ENCODE measurements around the gene ARTN.
A peak's percentile ranks its signal among the peaks of the same experiment; 100 is the strongest.

ARTN gene

GRCh38 chr1:43947874-43948437 is 14.4 kb downstream of the ARTN start:
- no peak for DNase-seq (ENCODE audit: low read depth)

DNA sequence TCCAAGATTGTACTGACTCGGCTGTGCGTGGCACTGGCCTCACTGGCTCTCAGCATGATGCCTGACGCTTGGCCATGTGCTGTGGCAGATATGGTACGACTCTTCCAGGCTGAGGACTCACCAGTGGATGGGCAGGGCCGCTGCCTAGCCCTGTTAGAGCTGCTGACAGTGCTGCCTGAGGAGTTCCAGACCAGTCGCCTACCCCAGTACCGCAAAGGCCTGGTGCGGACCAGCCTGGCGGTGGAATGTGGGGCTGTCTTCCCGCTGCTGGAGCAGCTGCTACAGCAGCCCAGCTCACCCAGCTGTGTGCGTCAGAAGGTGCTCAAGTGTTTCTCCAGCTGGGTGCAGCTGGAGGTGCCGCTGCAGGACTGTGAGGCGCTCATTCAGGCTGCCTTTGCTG is 16.1 kb downstream of the ARTN start:
- DNase-seq (ENCODE audit: low read depth): no peak

- DNase-seq (ENCODE audit: low read depth): no peak
Measured at GRCh38 chr1:43951021-43951985, 17.7 kb downstream of the ARTN start.

DNA sequence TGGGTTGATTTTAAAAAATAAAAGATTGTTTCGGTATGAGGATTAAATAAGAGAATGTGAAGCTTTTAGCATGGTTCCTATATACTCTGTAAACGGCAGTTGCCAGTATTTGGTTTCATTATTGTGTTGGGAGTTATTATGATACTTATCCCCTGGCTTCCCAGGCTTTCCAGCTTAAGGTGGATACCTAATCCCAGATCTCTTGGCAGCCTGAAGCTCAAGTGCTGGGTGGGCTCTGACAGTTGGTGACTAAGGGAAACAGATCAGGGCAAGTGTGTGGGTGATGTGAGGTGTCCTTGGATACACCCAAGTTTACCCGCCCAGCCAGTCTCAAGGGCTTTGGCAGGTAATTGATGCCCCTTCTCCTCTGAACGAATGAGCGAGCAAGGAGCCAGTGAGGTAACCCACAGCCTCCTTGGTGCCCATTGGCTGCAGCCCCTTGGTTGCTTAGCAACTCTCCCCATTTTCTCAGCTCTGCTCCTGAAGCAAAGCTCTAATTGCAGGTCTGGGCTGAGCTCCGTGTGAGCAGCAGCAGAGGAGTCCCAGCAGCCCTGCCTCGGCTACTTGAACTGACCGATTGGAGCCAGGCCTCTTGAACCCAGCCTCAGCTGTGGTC is 19.2 kb downstream of the ARTN start:
- no peak for DNase-seq (ENCODE audit: low read depth)

DNA sequence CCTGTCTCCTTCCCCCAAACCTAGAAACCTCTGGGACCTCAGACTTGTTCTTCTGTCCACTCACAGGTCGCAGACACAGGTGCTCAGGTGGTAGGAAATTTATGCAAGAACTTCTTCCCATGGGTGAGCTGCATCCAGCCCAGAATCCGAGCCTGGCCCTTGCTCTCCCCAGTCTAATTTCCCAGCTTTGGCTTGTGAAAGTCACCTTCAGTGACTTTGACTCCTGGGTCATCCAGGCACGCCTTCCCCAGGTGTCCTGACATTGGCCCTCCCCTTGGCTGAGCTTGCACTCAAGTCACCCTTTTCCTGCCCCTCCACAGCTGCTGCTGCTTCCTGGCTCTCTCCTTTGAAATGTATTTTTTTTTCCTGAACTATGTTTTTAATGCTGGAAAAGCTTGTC is 19.8 kb downstream of the ARTN start:
- DNase-seq (ENCODE audit: low read depth): no peak

GRCh38 chr1:43954036-43954435 is 20.4 kb downstream of the ARTN start:
- no peak for DNase-seq (ENCODE audit: low read depth)

- no peak for DNase-seq (ENCODE audit: low read depth)
Measured at GRCh38 chr1:43956234-43956633, 22.6 kb downstream of the ARTN start.

GRCh38 chr1:43957407-43958040 is 23.9 kb downstream of the ARTN start:
- DNase-seq (ENCODE audit: low read depth): no peak

GRCh38 chr1:43958351-43959255 is 25.0 kb downstream of the ARTN start:
- DNase-seq (ENCODE audit: low read depth): no peak

- no peak for DNase-seq (ENCODE audit: low read depth)
Measured at GRCh38 chr1:43960798-43961197, 27.2 kb downstream of the ARTN start.

GRCh38 chr1:43961692-43962091 is 28.1 kb downstream of the ARTN start:
- DNase-seq (ENCODE audit: low read depth): no peak

DNA sequence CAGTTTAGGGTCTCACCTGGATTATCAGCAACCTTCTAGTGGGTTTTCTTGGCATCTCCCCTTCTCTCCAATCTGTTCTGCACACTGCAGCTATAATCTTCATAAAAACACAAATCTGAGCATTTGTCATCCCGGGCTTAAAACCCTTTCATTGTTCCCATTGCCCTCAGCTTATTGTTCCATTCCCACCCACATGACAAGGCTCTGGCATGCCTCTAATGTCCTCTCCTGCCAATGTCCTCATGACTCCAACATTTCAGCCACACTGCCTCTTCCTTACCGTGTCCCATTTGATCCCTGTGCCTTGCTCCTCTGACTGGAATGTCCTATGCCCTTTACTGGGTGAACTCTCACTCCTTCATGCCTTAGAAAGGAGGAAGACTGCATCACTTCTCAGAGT is 28.7 kb downstream of the ARTN start:
- no peak for DNase-seq (ENCODE audit: low read depth)

DNA sequence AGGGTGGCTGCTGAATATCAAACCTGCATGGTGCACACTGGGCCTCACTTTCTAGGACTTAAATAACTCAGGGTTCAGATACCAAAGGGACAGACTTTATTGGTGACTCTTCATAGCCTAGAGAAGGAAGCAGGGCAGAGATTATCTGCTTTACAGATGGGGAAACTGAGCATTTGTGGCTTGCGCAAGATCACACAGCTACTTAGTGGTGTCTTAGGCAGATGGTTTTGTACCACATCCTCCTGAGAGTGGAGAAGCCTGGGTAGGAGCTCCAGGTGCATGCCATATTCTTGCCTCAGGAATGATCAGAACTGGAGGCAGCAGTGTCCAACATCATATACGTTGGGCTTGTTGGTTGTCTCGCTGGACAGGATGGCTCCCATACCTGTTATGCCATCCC is 29.4 kb downstream of the ARTN start:
- no peak for DNase-seq (ENCODE audit: low read depth)

GRCh38 chr1:43963890-43964289 is 30.3 kb downstream of the ARTN start:
- DNase-seq (ENCODE audit: low read depth): no peak

GRCh38 chr1:43965316-43965715 is 31.7 kb downstream of the ARTN start:
- DNase-seq (ENCODE audit: low read depth): no peak

- no peak for DNase-seq (ENCODE audit: low read depth)
Measured at GRCh38 chr1:43968348-43968948, 34.8 kb downstream of the ARTN start.

GRCh38 chr1:43969416-43969745 is 35.8 kb downstream of the ARTN start:
- no peak for DNase-seq (ENCODE audit: low read depth)

- DNase-seq (ENCODE audit: low read depth): peak; percentile 90
Measured at GRCh38 chr1:43969746-43970466, 36.3 kb downstream of the ARTN start, which contains the start of gene DPH2. DPH2 (plus strand) TSS chr1:43970010; CDS start chr1:43970176, 166 bp downstream.

- no peak for DNase-seq (ENCODE audit: low read depth)
Measured at GRCh38 chr1:43970502-43970901, 36.9 kb downstream of the ARTN start.

DNA sequence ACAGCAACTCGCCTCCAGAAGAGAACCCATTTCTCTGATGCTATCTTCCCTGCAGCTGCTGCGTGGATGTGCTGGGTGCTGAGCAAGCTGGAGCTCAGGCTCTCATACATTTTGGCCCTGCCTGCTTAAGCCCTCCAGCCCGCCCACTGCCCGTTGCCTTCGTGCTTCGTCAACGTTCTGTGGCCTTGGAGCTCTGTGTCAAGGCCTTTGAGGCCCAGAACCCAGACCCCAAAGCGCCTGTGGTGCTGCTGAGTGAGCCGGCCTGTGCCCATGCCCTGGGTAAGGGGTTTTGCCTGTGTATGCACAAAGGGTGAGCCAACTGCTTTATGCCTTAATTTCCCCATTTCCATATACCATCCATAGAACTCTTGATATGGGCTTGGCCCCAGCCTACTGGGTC is 37.3 kb downstream of the ARTN start:
- no peak for DNase-seq (ENCODE audit: low read depth)

Data from stimulated activated CD8-positive, alpha-beta memory T cell treated with anti-CD3 and anti-CD28 coated beads, Interleukin-12 subunit alpha, Interleukin-12 subunit beta, amount 100 ng/mL, for 4 hours (primary cell).